ENCODE measurements around the gene ATP2B2. TPM values are rescaled to one million over a fixed set of nuclear protein-coding genes. Genes with fewer than 3 reads are reported as not detected.

Gene ATP2B2
- total RNA-seq, 4 donors from 2014 or later: 0.42 to 2.0 (median 1.1) TPM

GRCh38 chr3:10315771-10316344 lies 189.5 kb downstream of the ATP2B2 start:
- peaks cover 7 to 80% (median 20%) of the 10 kb centered on the region in 3 donors for H3K36me3 ChIP-seq

DNA sequence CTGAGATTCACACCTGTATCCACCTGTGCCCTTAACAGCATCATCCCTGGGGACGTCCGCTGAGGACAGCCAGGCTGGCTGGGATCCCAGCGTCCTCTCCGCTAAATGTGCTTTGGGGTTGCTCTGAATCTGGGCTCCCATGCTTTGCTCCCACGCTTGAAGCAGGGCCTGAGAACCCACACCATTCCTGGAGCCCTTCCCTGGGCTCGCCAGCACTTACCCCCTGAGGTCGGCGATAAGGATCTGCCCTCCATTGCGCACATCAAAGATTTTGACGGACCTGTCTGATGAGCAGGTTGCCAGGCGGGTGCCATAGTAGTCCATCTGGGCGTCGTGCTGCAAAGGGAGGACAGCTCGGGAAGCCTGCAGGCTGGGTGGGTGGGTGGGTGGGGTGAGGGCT lies 190.3 kb downstream of the ATP2B2 start:
- H3K9me3 ChIP-seq: no peaks in the 10 kb centered on the region
- H3K4me3 ChIP-seq: no peak overlapping the region
- TF ChIP-seq EP300 (IDR thresholded peaks at IDR 0.05) (no peak), POLR2A (IDR thresholded peaks at IDR 0.05) (no peak), CTCF (IDR thresholded peaks at IDR 0.05) (no peak)
- H3K27me3 ChIP-seq: no peaks in the 10 kb centered on the region
- H3K4me1 ChIP-seq: peaks cover 0 to 31% (median 11%) of the 10 kb centered on the region in 4 donors
- peaks cover 7 to 87% (median 21%) of the 10 kb centered on the region in 3 donors for H3K36me3 ChIP-seq
- WGBS, 2 donors: 93 to 96% methylated on average over 12 to 14 of the region's 14 CpGs
- H3K27ac ChIP-seq: no peak overlapping the region
- no peak for DNase-seq (ENCODE audit: low spot score in 2 of 2)

More at GRCh38 chr3:10315771-10316344, 189.5 kb downstream of the ATP2B2 start:
- H3K9me3 ChIP-seq: no peaks in the 10 kb centered on the region
- no peak overlapping the region for H3K4me3 ChIP-seq
- H3K4me1 ChIP-seq: peaks cover 0 to 34% (median 12%) of the 10 kb centered on the region in 4 donors
- DNase-seq (ENCODE audit: low spot score in 2 of 2): no peak
- whole genome bisulfite sequencing, 2 donors: 87 to 88% methylated on average over 4 of the region's 4 CpGs
- no peak overlapping the region for H3K27ac ChIP-seq
- no peaks in the 10 kb centered on the region for H3K27me3 ChIP-seq
- TF ChIP-seq POLR2A (IDR thresholded peaks at IDR 0.05) (no peak), CTCF (IDR thresholded peaks at IDR 0.05) (no peak), EP300 (IDR thresholded peaks at IDR 0.05) (no peak)

DNA sequence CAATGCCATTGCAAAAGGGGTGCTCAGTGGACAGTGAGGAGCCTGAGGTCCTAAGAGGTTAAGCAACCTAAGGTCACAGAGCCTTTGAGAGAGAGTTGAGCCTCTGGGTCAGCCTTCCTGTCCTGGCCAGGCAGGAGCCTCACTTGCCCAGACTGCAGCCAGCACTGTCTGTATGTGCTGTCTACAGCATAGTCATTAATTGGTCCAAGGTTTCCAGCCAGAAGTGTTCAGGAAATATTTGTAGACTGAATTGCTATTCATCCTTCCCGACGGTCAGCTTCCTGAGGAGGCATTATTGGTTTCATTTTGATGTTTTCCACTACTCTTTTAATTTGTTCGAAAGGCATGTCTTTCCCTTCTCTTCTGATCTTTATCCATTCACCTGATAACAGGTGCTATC lies 192.5 kb downstream of the ATP2B2 start:
- no peak for DNase-seq (ENCODE audit: low spot score in 2 of 2)
- TF ChIP-seq CTCF (IDR thresholded peaks at IDR 0.05): no peak
- no peak for TF ChIP-seq POLR2A (IDR thresholded peaks at IDR 0.05)
- TF ChIP-seq EP300 (IDR thresholded peaks at IDR 0.05): no peak
- Histone ChIP-seq H3K4me3 (no peak overlapping the region), H3K27me3 (no peaks in the 10 kb centered on the region), H3K36me3 (peaks cover 7 to 93% (median 21%) of the 10 kb centered on the region in 3 donors), H3K4me1 (peaks cover 0 to 9% (median 0%) of the 10 kb centered on the region in 4 donors), H3K27ac (no peak overlapping the region), H3K9me3 (no peaks in the 10 kb centered on the region)
- WGBS, 2 donors: 77 to 80% methylated on average over 3 of the region's 3 CpGs

DNA sequence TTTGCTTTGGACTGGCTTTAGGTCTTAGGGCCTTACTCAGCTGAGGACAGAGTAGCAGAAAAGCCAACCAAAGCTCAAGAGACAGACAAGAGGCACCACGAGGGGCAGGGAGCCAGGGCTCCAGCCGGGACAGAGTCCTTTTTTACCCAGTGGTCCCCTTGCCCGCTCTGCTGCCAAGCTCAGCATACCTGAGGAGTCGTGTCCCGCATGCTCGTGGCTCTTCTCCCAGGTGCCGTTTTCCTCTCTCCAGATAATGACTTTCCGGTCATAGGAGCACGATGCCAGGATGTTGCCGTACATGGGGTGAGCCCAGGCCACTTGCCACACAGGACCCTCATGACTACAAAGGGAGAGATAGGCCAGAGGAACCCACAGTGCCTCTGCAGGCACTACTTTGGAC lies 193.0 kb downstream of the ATP2B2 start:
- Histone ChIP-seq H3K27ac (no peak overlapping the region), H3K9me3 (no peaks in the 10 kb centered on the region), H3K4me1 (peaks cover 0 to 4% (median 0%) of the 10 kb centered on the region in 4 donors), H3K36me3 (peaks cover 7 to 93% (median 21%) of the 10 kb centered on the region in 3 donors), H3K4me3 (no peak overlapping the region), H3K27me3 (no peaks in the 10 kb centered on the region)
- WGBS, 2 donors: 87 to 92% methylated on average over 10 of the region's 10 CpGs
- DNase-seq (ENCODE audit: low spot score in 2 of 2): no peak
- TF ChIP-seq POLR2A (IDR thresholded peaks at IDR 0.05) (no peak), CTCF (IDR thresholded peaks at IDR 0.05) (no peak), EP300 (IDR thresholded peaks at IDR 0.05) (no peak)

- no peaks in the 10 kb centered on the region for H3K9me3 ChIP-seq
- TF ChIP-seq CTCF (IDR thresholded peaks at IDR 0.05): no peak
- TF ChIP-seq POLR2A (IDR thresholded peaks at IDR 0.05): no peak
- TF ChIP-seq EP300 (IDR thresholded peaks at IDR 0.05): no peak
- DNase-seq (ENCODE audit: low spot score in 2 of 2): no peak
- H3K27me3 ChIP-seq: no peaks in the 10 kb centered on the region
- WGBS, 2 donors: 77 to 84% methylated on average over 13 of the region's 13 CpGs
- H3K4me1 ChIP-seq: peaks cover 0 to 4% (median 0%) of the 10 kb centered on the region in 4 donors
- no peak overlapping the region for H3K4me3 ChIP-seq
- no peak overlapping the region for H3K27ac ChIP-seq
- peaks cover 7 to 94% (median 24%) of the 10 kb centered on the region in 3 donors for H3K36me3 ChIP-seq
These were observed 193.7 kb downstream of the ATP2B2 start for GRCh38 chr3:10311710-10312109.

Data from tibial nerve (tissue), 4 donors.